Suprapubic skin (tissue), 4 donors: ENCODE measurements around the gene SLC6A1. TPM values are rescaled to one million over a fixed set of nuclear protein-coding genes. Genes with fewer than 3 reads are reported as not detected.

ENCODE experiments used
- DNase-seq, 2 donors: peaks; one replicate each; pipeline ENCODE4 v3.0.0-alpha.2; 2019; ENCODE audit warnings: low spot score in 2 of 2
- H3K27ac ChIP-seq: fragments of 200-600 bp; sonication (generic); one replicate; pipeline ENCODE4 v1.5.1; 2019
- H3K27me3 ChIP-seq: fragments of 200-600 bp; sonication (generic); one replicate; pipeline ENCODE4 v1.5.1; 2019
- H3K36me3 ChIP-seq: fragments of 200-600 bp; sonication (generic); one replicate; pipeline ENCODE4 v1.5.1; 2019
- H3K4me1 ChIP-seq: fragments of 200-600 bp; sonication (generic); one replicate; pipeline ENCODE4 v1.5.1; 2019
- H3K4me3 ChIP-seq: fragments of 200-600 bp; sonication (generic); one replicate; pipeline ENCODE4 v1.5.1; 2019; ENCODE audit warnings: mild to moderate bottlenecking
- H3K9me3 ChIP-seq: fragments of 200-600 bp; sonication (generic); one replicate; pipeline ENCODE4 v1.5.1; 2019
- CTCF ChIP-seq, 2 donors: fragments of 200-600 bp in 1 of 2; fragments of 450-650 bp in 1 of 2; sonication (generic) in 1 of 2; IDR thresholded peaks; one replicate each; pipeline ENCODE4 v1.5.1; 2016 to 2019; ENCODE audit warnings: antibody characterized with exemption in 2 of 2, mild to moderate bottlenecking in 1 of 2, moderate library complexity in 1 of 2
- EP300 ChIP-seq: sonication (generic); formaldehyde crosslinking; IDR thresholded peaks from one replicate; pipeline ENCODE4 v1.6.1; 2017; ENCODE audit warnings: antibody characterized with exemption
- POLR2A ChIP-seq, 2 donors: fragments of 450-650 bp; IDR thresholded peaks; one replicate each; pipeline ENCODE4 v1.6.1; 2017; ENCODE audit warnings: antibody characterized with exemption in 2 of 2, mild to moderate bottlenecking in 2 of 2, moderate library complexity in 2 of 2
- POLR2AphosphoS5 ChIP-seq, 3 donors: sonication (generic); formaldehyde crosslinking; IDR thresholded peaks; one replicate each; pipeline ENCODE4 v1.6.1; 2017; ENCODE audit warnings: antibody characterized with exemption in 3 of 3
- WGBS: methylation state at CpG from one replicate; pipeline ENCODE4 v1.1.5; 2018; 5-methylcytosine and 5-hydroxymethylcytosine counted together
- total RNA-seq, 4 donors: library from RNA; depleted of rRNA; stranded (reverse); fragments of >200 nt; gene quantifications; one replicate each; pipeline ENCODE4 v1.1.0, GENCODE V29; 2016

SLC6A1 gene
- total RNA-seq, 4 donors from 2014 or later: 0.96 to 13.0 (median 4.3) TPM

- 57% methylated on average over 24 of the region's 24 CpGs for WGBS
- Histone ChIP-seq H3K9me3 (no peaks in the 10 kb centered on the region), H3K4me3 (no peak overlapping the region), H3K27me3 (peaks cover 21% of the 10 kb centered on the region), H3K4me1 (no peaks in the 10 kb centered on the region), H3K36me3 (no peaks in the 10 kb centered on the region), H3K27ac (no peak overlapping the region)
- TF ChIP-seq POLR2A (IDR thresholded peaks at IDR 0.05): no peak
- TF ChIP-seq POLR2AphosphoS5 (IDR thresholded peaks at IDR 0.05): no peak
- TF ChIP-seq EP300: no peak
- no peak for TF ChIP-seq CTCF (IDR thresholded peaks at IDR 0.05)
- no peak for DNase-seq
These were observed 44.8 kb downstream of the SLC6A1 start for GRCh38 chr3:11037241-11037873.

GRCh38 chr3:11037976-11038375 is 45.4 kb downstream of the SLC6A1 start:
- Histone ChIP-seq H3K4me1 (no peaks in the 10 kb centered on the region), H3K4me3 (no peak overlapping the region), H3K9me3 (no peaks in the 10 kb centered on the region), H3K36me3 (no peaks in the 10 kb centered on the region), H3K27me3 (peaks cover 21% of the 10 kb centered on the region), H3K27ac (no peak overlapping the region)
- 87% methylated on average over 11 of the region's 11 CpGs for WGBS
- TF ChIP-seq POLR2A (IDR thresholded peaks at IDR 0.05) (no peak), EP300 (no peak), CTCF (IDR thresholded peaks at IDR 0.05) (no peak), POLR2AphosphoS5 (IDR thresholded peaks at IDR 0.05) (no peak)
- DNase-seq: no peak

GRCh38 chr3:11045536-11045935 is 53.0 kb downstream of the SLC6A1 start:
- Histone ChIP-seq H3K27me3 (peaks cover 2% of the 10 kb centered on the region), H3K4me3 (no peak overlapping the region), H3K9me3 (no peaks in the 10 kb centered on the region), H3K36me3 (no peaks in the 10 kb centered on the region), H3K27ac (no peak overlapping the region), H3K4me1 (no peaks in the 10 kb centered on the region)
- no peak for DNase-seq
- TF ChIP-seq POLR2AphosphoS5 (IDR thresholded peaks at IDR 0.05): no peak
- TF ChIP-seq CTCF (IDR thresholded peaks at IDR 0.05): no peak
- no peak for TF ChIP-seq EP300
- no peak for TF ChIP-seq POLR2A (IDR thresholded peaks at IDR 0.05)
- WGBS: 72% methylated on average over 5 of the region's 5 CpGs

- TF ChIP-seq EP300 (no peak), POLR2AphosphoS5 (IDR thresholded peaks at IDR 0.05) (no peak), CTCF (IDR thresholded peaks at IDR 0.05) (no peak), POLR2A (IDR thresholded peaks at IDR 0.05) (no peak)
- H3K27ac ChIP-seq: no peak overlapping the region
- 93% methylated on average over 2 of the region's 2 CpGs for WGBS
- H3K27me3 ChIP-seq: peaks cover 18% of the 10 kb centered on the region
- no peak for DNase-seq
- no peaks in the 10 kb centered on the region for H3K4me1 ChIP-seq
- H3K9me3 ChIP-seq: no peaks in the 10 kb centered on the region
- H3K4me3 ChIP-seq: no peak overlapping the region
- H3K36me3 ChIP-seq: no peaks in the 10 kb centered on the region
These were observed 55.0 kb downstream of the SLC6A1 start for GRCh38 chr3:11047500-11047899.

- H3K36me3 ChIP-seq: no peaks in the 10 kb centered on the region
- WGBS: 66% methylated on average over 11 of the region's 11 CpGs
- no peak overlapping the region for H3K27ac ChIP-seq
- H3K9me3 ChIP-seq: no peaks in the 10 kb centered on the region
- no peak overlapping the region for H3K4me3 ChIP-seq
- peaks cover 22% of the 10 kb centered on the region for H3K27me3 ChIP-seq
- DNase-seq: no peak
- TF ChIP-seq POLR2AphosphoS5 (IDR thresholded peaks at IDR 0.05) (no peak), EP300 (no peak), CTCF (IDR thresholded peaks at IDR 0.05) (no peak), POLR2A (IDR thresholded peaks at IDR 0.05) (no peak)
- H3K4me1 ChIP-seq: no peaks in the 10 kb centered on the region
These were observed 58.2 kb downstream of the SLC6A1 start for GRCh38 chr3:11050666-11051323.
